Measurements from ENCODE around the gene SUMO1. TPM values are rescaled to one million over a fixed set of nuclear protein-coding genes. Genes with fewer than 3 reads are reported as not detected.

The SUMO1 gene
- total RNA-seq, 2 donors from 2014 or later: 88.0 to 99.9 TPM

- no peak for TF ChIP-seq CTCF (IDR thresholded peaks at IDR 0.05)
- Histone ChIP-seq H3K27ac (no peak overlapping the region), H3K27me3 (no peaks in the 10 kb centered on the region), H3K9ac (ENCODE audit: low read depth in 2 of 2, low read length in 2 of 2) (no peak overlapping the region), H3K4me1 (no peaks in the 10 kb centered on the region), H3K4me3 (no peak overlapping the region), H3K9me3 (no peaks in the 10 kb centered on the region), H3K36me3 (no peaks in the 10 kb centered on the region)
- DNase-seq: no peak
- intact Hi-C loops (cut with DNase I): loop anchor here (10.0 kb wide), 3 partner anchors 65 to 195 kb away; partner anchors contain the start of gene FZD7
Observed at GRCh38 chr2:202169832-202170424, 68.5 kb downstream of the SUMO1 start.

GRCh38 chr2:202169131-202169530, 69.3 kb downstream of the SUMO1 start:
- Histone ChIP-seq H3K9me3 (no peaks in the 10 kb centered on the region), H3K27ac (no peak overlapping the region), H3K4me3 (no peak overlapping the region), H3K9ac (ENCODE audit: low read depth in 2 of 2, low read length in 2 of 2) (no peak overlapping the region), H3K36me3 (no peaks in the 10 kb centered on the region), H3K27me3 (no peaks in the 10 kb centered on the region), H3K4me1 (no peaks in the 10 kb centered on the region)
- TF ChIP-seq CTCF (IDR thresholded peaks at IDR 0.05): no peak
- intact Hi-C loops (cut with DNase I): no loop called here
- DNase-seq: no peak

- no peak for DNase-seq
- H3K4me3 ChIP-seq: no peak overlapping the region
- TF ChIP-seq CTCF (IDR thresholded peaks at IDR 0.05): no peak
- H3K9me3 ChIP-seq: no peaks in the 10 kb centered on the region
- intact Hi-C loops (cut with DNase I): no loop called here
- H3K27me3 ChIP-seq: no peaks in the 10 kb centered on the region
- no peak overlapping the region for H3K9ac ChIP-seq (ENCODE audit: low read depth in 2 of 2, low read length in 2 of 2)
- no peaks in the 10 kb centered on the region for H3K36me3 ChIP-seq
- H3K4me1 ChIP-seq: no peaks in the 10 kb centered on the region
- H3K27ac ChIP-seq: no peak overlapping the region
Observed at GRCh38 chr2:202165945-202166344, 72.5 kb downstream of the SUMO1 start.

- no peaks in the 10 kb centered on the region for H3K27me3 ChIP-seq
- TF ChIP-seq CTCF (IDR thresholded peaks at IDR 0.05): no peak
- no peak for DNase-seq
- no peak overlapping the region for H3K9ac ChIP-seq (ENCODE audit: low read depth in 2 of 2, low read length in 2 of 2)
- intact Hi-C loops (cut with DNase I): no loop called here
- no peak overlapping the region for H3K27ac ChIP-seq
- no peaks in the 10 kb centered on the region for H3K4me1 ChIP-seq
- H3K9me3 ChIP-seq: no peaks in the 10 kb centered on the region
- H3K4me3 ChIP-seq: no peak overlapping the region
- no peaks in the 10 kb centered on the region for H3K36me3 ChIP-seq
Observed at GRCh38 chr2:202165208-202165607, 73.2 kb downstream of the SUMO1 start.

GRCh38 chr2:202164411-202164810, 74.0 kb downstream of the SUMO1 start:
- Histone ChIP-seq H3K27ac (no peak overlapping the region), H3K9ac (ENCODE audit: low read depth in 2 of 2, low read length in 2 of 2) (no peak overlapping the region), H3K4me3 (no peak overlapping the region), H3K27me3 (no peaks in the 10 kb centered on the region), H3K36me3 (no peaks in the 10 kb centered on the region), H3K9me3 (no peaks in the 10 kb centered on the region), H3K4me1 (no peaks in the 10 kb centered on the region)
- no peak for TF ChIP-seq CTCF (IDR thresholded peaks at IDR 0.05)
- no peak for DNase-seq
- intact Hi-C loops (cut with DNase I): no loop called here

Measured in colonic mucosa (tissue), 4 donors.